Loucy (cell line): ENCODE measurements around the gene IFI27L2.

Source experiments
- CTCF ChIP-seq: fragments of 200-600 bp; sonication (generic); conservative IDR thresholded peaks from 2 replicates; pipeline ENCODE4 v1.5.1; 2014; ENCODE audit warnings: mild to moderate bottlenecking, antibody characterized with exemption, low read length
- EZH2phosphoT487 ChIP-seq: fragments of 200-600 bp; IDR thresholded peaks from 2 replicates; pipeline ENCODE4 v1.6.1; 2018; ENCODE audit warnings: antibody characterized with exemption, mild to moderate bottlenecking, moderate library complexity, borderline replicate concordance

- TF ChIP-seq CTCF = no peak
- TF ChIP-seq EZH2phosphoT487 = no peak
Observed at GRCh38 chr14:94087891-94088290, 41.5 kb downstream of the IFI27L2 start.
